GM13977 (cell line): ENCODE results near the gene VCAM1.

Source experiments
- DNase-seq: peaks from one replicate; pipeline ENCODE4 v3.0.0; 2012; ENCODE audit warnings: low spot score
- CTCF ChIP-seq: IDR thresholded peaks from 2 replicates; pipeline ENCODE4 v1.5.1; 2012; ENCODE audit warnings: mild to moderate bottlenecking, control low read depth; ENCODE audit not compliant: insufficient read depth; ENCODE audit errors: extremely low read depth, missing control alignments
- in situ Hi-C: fragments of 300-500 bp; cut with MboI; formaldehyde crosslinking; loops from one replicate; pipeline ENCODE4 v1.12.0; 2022; ENCODE audit warnings: low sequenced_read_pairs, low pct_unique_long_range_greater_than_20kb, mixed read lengths, inconsistent platforms; ENCODE audit not compliant: unreplicated experiment

The VCAM1 gene

GRCh38 chr1:100767176-100767890 is 47.8 kb downstream of the VCAM1 start:
- DNase-seq = no peak
- in situ Hi-C loops = no loop called here
- TF ChIP-seq CTCF = no peak

DNA sequence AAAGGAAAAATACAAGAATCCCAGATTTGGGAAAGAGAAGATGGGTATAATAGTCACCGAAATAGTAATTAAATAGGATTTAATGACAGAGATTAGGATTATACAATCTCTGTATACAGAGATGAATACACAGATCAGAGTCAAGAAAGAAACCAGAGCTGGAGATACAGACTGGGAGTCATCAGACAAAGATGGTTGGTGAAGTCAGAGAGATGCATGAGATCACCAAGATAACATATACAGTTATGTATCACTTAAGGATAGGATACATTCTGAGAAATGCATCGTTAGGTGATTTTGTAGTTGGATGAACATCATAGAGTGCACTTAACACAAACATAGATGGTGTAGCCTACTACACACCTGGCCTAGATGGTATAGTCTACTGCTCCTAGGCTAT is 49.8 kb downstream of the VCAM1 start:
- no peak for DNase-seq
- no peak for TF ChIP-seq CTCF
- in situ Hi-C loops = no loop called here

DNA sequence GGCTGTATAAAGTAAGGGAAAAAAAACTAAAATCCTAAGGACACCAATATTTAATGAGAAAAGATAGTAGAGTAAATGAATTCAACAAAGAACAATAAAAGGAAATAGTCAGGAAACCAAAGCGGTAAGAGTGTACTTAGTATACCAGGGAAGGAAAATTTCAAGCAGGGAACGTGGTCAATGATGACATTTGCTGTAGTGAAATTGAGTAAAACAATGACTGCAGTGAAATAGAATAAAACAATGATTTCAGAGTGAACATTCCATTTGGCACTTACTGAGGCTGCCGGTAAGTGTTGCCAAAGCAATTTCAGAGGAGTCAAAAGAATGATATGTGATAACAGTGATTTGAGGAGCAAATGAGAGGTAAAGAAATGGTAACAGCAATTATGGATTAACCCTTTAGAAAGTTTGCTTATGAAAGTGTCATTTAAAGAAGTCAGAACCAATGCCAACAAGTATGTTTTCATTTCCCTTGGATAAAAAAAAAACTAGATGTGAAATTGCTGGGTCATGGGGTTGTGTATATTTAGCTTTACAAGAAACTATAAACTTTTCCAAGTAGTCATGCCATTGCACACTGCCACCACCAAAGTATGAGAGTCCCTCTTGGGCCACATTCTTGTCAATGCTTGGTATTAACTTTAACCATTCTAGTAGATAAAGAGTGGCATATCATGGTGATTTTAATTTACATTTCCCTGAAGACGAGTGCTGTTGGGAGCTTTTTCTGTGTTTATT is 50.5 kb downstream of the VCAM1 start:
- TF ChIP-seq CTCF = no peak
- in situ Hi-C loops = no loop called here
- no peak for DNase-seq

DNA sequence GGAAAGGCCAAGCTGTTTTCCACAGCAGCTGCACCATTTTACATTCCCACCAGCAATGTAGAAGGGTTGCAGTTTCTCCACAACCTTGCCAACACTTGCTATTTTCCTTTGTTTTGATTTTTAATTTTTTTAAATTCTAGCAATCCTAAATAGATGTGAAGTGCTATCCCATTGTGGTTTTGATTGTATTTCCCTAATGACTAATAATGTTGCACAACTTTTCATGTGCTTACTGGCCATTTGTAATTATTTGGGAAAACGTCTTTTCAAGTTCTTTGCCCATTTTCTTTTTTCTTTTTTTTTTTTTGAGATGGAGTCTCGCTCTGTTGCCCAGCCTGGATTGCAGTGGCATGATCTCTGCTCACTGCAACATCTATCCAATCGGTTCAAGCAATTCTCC is 53.9 kb downstream of the VCAM1 start:
- in situ Hi-C loops = no loop called here
- no peak for DNase-seq
- TF ChIP-seq CTCF = no peak

- no peak for TF ChIP-seq CTCF
- DNase-seq = no peak
- in situ Hi-C loops = no loop called here
Observed at GRCh38 chr1:100774370-100774769, 54.8 kb downstream of the VCAM1 start.

- in situ Hi-C loops = no loop called here
- no peak for TF ChIP-seq CTCF
- DNase-seq = no peak
Observed at GRCh38 chr1:100775483-100775882, 55.9 kb downstream of the VCAM1 start.
